ENCODE data around the gene SLC18A2. TPM values are rescaled to one million over a fixed set of nuclear protein-coding genes. Genes with fewer than 3 reads are reported as not detected.

The SLC18A2 gene
- total RNA-seq, 1 donor: 2.8 TPM

DNA sequence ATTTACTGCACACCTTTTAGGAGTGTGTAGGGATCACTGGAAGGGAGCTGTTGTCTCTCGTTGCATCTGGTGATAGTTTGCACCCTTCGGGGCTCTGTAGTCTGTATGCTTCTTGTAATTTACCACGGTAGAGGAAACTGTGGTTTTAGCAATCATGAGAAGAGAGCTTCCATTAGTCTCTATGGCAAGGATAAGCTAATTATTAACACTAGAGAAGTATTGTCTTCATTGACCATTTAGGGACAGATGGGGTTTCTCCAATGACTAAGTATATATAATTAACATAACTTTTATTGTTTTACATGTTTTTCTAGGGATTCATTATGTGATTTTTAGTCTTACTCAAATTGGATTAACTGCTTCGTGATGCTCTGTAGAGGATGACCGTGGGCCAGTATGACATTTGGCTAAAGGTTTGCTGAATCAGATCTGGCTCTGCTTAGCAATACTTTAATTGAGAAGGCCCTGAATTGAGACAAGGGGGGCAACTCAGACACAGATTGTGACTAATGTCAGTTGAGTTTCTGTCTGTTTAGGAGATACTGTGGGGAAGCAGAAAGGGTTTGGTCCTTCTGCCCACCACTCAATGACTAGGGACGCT, 8.7 kb downstream of the SLC18A2 start:
- peaks cover 5% of the 10 kb centered on the region for H3K4me1 ChIP-seq (ENCODE audit: insufficient read depth, low read length)
- H3K4me3 ChIP-seq (ENCODE audit: low read length): no peak overlapping the region
- no peaks in the 10 kb centered on the region for H3K9me3 ChIP-seq (ENCODE audit: low read depth, low read length)
- H3K27me3 ChIP-seq (ENCODE audit: insufficient read depth, low read length): peaks cover 5% of the 10 kb centered on the region

DNA sequence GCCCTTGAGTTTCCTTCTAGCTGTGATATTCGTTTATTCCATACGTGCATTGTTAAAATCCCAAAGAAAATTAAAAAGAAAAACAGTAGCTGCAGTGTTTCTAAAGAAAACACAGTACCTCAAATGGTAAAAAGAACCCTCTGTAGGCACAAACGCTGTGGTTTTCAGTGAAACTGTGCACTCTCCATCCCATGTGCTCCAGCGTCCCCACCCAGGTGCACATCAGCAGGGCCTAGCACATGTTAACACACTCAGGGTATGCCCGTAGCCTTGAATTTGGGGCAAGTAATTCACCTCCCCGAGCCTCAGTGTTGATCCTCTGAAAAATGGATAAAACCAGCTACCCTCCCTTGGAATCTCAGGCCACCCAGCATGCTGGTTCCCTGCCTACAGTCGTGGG, 9.5 kb downstream of the SLC18A2 start:
- H3K4me3 ChIP-seq (ENCODE audit: low read length): no peak overlapping the region
- peaks cover 5% of the 10 kb centered on the region for H3K27me3 ChIP-seq (ENCODE audit: insufficient read depth, low read length)
- peaks cover 5% of the 10 kb centered on the region for H3K4me1 ChIP-seq (ENCODE audit: insufficient read depth, low read length)
- no peaks in the 10 kb centered on the region for H3K9me3 ChIP-seq (ENCODE audit: low read depth, low read length)

DNA sequence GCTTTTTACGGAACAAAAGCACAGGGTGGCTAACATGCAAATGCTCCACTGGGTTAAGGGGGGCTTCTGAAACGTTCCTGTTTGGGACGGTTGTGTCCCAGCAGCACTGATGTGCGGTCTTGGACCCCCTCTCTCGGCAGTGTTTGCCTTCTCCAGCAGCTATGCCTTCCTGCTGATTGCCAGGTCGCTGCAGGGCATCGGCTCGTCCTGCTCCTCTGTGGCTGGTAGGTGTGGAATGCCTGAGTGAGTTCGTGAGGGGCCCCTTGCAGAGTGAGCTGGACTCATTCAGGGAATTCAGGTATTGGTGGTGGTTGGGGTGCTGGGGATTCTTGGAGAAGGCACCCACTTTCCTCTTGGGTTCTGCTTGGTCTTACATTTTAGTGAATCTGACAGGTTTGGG, 13.0 kb downstream of the SLC18A2 start:
- H3K4me1 ChIP-seq (ENCODE audit: insufficient read depth, low read length): peaks cover 4% of the 10 kb centered on the region
- no peaks in the 10 kb centered on the region for H3K9me3 ChIP-seq (ENCODE audit: low read depth, low read length)
- H3K4me3 ChIP-seq (ENCODE audit: low read length): no peak overlapping the region
- H3K27me3 ChIP-seq (ENCODE audit: insufficient read depth, low read length): peaks cover 3% of the 10 kb centered on the region

DNA sequence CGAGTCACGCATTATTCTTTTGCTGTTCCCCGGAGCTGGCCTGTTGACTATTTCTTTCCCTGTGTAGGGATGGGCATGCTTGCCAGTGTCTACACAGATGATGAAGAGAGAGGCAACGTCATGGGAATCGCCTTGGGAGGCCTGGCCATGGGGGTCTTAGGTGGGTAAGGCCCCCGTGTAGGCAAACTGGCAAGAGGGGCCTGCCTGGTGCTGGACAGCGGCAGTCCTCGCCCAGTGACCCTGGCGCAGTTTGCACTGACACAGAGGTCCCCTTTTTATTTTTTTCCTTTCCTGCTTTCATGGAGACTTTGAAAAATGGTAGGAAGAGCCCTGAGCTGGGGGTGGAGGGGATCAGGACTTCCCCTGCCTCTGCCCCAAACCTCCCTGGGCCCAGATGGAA, 13.4 kb downstream of the SLC18A2 start:
- H3K4me3 ChIP-seq (ENCODE audit: low read length): no peak overlapping the region
- no peaks in the 10 kb centered on the region for H3K27me3 ChIP-seq (ENCODE audit: insufficient read depth, low read length)
- H3K9me3 ChIP-seq (ENCODE audit: low read depth, low read length): no peaks in the 10 kb centered on the region
- H3K4me1 ChIP-seq (ENCODE audit: insufficient read depth, low read length): peaks cover 3% of the 10 kb centered on the region

DNA sequence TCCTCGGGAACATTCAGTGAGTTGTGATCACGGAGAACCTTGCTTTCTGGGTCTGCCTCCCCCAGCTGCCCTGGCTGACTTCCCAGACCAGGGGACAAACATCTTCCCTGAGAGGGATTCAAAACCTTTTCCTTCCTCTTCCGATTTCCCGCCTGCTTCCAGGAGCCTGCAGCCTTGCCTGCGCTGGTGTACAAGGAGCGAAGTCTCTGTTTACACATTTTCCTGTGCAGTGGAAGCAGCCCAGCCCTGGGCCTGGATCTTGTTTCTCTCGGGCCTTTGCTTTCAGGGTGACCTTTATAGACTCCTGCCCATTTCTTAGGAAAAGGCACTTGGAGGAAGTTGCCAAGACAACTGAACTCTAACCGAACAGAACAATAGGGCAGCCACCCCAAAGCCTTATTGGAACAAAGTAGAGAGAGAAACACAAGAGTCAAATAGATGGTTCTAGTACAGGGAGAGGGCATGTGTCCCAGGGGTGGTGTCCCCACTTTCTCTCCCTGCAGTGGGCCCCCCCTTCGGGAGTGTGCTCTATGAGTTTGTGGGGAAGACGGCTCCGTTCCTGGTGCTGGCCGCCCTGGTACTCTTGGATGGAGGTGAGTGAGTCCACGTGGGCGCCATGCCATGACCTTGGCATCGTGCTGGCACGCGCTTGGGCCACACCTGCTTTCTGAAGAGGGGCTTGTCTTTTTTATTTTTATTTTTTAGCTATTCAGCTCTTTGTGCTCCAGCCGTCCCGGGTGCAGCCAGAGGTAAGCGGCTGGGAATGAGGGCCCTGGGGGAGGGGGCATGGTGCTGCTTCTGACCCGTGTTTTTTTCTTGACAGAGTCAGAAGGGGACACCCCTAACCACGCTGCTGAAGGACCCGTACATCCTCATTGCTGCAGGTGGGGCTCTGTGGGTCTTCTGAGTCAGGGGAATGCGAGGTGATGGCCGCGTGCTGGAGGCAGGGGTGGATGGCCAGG, 14.1 kb downstream of the SLC18A2 start:
- Histone ChIP-seq H3K4me1 (ENCODE audit: insufficient read depth, low read length) (peaks cover 10% of the 10 kb centered on the region), H3K9me3 (ENCODE audit: low read depth, low read length) (no peaks in the 10 kb centered on the region), H3K27me3 (ENCODE audit: insufficient read depth, low read length) (no peaks in the 10 kb centered on the region), H3K4me3 (ENCODE audit: low read length) (no peak overlapping the region)

DNA sequence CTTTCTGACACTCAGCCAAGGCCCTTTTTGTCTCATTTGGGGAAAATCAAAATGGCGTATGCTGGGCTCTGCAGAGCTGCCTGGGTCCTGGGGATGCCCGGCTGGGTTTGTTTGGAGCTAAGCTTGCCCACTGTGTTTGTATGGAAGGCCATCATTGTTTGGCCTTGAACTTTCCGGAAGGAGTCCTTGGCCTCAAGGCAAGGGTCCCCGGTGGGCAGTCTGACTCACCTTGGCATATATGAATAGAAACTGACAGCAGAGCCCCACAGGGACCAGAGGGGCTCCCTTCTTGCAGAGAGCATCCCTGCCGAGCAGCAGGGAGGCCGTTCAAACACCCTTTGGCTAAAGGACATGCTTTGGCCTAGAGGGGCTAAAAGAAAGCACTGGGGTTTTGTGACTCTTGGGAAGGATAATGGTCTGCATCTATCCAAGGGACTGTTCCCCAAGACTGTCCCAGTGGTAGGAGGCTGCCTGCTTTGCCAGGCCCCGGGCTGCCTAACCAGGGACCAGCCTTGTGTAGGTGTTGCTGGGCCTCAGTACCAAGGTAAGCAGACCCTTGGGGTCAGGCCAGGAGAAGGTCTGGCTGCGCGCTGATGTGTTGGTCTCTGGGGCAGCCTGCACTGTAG, 15.0 kb downstream of the SLC18A2 start:
- no peaks in the 10 kb centered on the region for H3K9me3 ChIP-seq (ENCODE audit: low read depth, low read length)

DNA sequence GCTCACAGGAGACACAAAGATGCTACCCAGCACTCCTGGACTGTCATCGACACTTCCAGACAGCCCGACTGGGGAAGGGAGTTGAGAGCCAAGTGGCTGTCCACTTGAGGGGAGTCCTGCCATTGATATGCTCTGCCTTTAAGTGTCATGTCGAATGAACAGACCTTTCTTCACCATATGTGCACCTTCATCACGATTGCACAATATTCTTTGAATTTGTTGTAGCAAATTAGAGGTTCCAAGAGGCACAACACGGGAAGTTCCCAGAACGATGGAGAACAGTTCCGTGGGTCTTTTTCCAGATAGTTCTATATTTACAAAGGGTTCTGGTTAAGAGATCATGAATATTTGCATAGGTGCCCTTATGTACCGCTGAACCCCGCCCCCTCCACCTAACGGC, 16.0 kb downstream of the SLC18A2 start:
- Histone ChIP-seq H3K4me1 (ENCODE audit: insufficient read depth, low read length) (peaks cover 19% of the 10 kb centered on the region), H3K4me3 (ENCODE audit: low read length) (no peak overlapping the region), H3K9me3 (ENCODE audit: low read depth, low read length) (no peaks in the 10 kb centered on the region), H3K27me3 (ENCODE audit: insufficient read depth, low read length) (no peaks in the 10 kb centered on the region)

More for the DNA sequence above, 15.0 kb downstream of the SLC18A2 start:
- Histone ChIP-seq H3K4me3 (ENCODE audit: low read length) (no peak overlapping the region), H3K27me3 (ENCODE audit: insufficient read depth, low read length) (no peaks in the 10 kb centered on the region), H3K4me1 (ENCODE audit: insufficient read depth, low read length) (peaks cover 17% of the 10 kb centered on the region)

DNA sequence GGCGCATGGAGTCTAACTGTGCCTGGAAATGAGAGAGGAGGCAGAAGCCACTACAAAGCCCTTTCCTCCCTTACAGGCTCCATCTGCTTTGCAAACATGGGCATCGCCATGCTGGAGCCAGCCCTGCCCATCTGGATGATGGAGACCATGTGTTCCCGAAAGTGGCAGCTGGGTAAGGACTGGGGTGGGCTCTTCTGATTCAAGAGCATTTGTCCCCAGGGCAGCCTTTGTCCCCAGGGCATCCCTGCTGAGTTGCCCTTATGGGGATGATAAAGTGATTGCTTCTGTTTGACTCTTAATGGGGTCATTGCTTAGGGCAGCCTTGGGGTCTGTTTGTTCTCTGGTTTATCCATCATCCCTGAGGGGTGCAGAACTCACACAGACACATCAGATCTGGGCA, 16.8 kb downstream of the SLC18A2 start:
- Histone ChIP-seq H3K4me3 (ENCODE audit: low read length) (no peak overlapping the region), H3K27me3 (ENCODE audit: insufficient read depth, low read length) (no peaks in the 10 kb centered on the region), H3K9me3 (ENCODE audit: low read depth, low read length) (no peaks in the 10 kb centered on the region), H3K4me1 (ENCODE audit: insufficient read depth, low read length) (peaks cover 19% of the 10 kb centered on the region)

DNA sequence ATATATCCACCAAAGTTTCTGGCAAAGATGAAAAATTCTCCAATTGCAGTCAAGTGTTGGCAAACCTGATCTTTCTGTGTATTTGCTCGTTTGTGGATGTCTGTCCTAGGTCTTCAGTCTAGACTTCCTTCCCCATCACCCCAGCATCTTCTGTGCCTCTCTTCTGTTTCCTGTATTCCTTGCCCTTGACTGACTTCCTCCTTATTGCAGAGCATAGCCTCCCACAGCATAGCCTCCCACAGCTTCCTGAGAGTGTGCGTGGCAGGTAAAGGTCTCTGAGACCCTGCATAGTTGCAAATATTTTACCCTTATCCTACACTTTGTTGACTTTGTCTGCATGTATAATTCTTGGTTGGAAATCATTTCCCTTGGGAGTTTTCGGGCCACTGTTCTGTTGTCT, 18.4 kb downstream of the SLC18A2 start:
- no peaks in the 10 kb centered on the region for H3K9me3 ChIP-seq (ENCODE audit: low read depth, low read length)
- H3K4me3 ChIP-seq (ENCODE audit: low read length): no peak overlapping the region
- H3K4me1 ChIP-seq (ENCODE audit: insufficient read depth, low read length): peaks cover 19% of the 10 kb centered on the region

DNA sequence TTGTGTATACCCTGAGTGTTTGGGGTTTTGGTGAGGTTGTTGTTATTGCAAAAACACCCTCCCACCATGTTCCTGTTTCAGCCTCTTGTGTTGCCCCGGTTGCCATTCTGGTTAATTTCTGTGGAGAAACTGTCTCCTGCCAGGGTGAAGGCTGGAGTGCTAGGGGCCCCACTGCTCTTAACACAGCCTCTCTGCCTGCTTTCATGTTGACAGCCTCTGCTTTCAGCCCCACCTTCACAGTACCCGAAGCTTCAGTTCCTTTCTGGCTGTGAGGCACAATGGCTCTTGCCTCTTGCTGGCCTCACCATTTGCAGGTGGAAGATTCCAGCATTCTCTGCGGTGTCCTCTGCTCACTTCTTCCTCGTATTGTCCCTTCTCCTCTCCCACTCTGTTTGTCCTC, 19.2 kb downstream of the SLC18A2 start:
- no peaks in the 10 kb centered on the region for H3K9me3 ChIP-seq (ENCODE audit: low read depth, low read length)
- H3K27me3 ChIP-seq (ENCODE audit: insufficient read depth, low read length): no peaks in the 10 kb centered on the region
- H3K4me1 ChIP-seq (ENCODE audit: insufficient read depth, low read length): peaks cover 19% of the 10 kb centered on the region
- no peak overlapping the region for H3K4me3 ChIP-seq (ENCODE audit: low read length)

More for the DNA sequence above, 18.4 kb downstream of the SLC18A2 start:
- no peaks in the 10 kb centered on the region for H3K27me3 ChIP-seq (ENCODE audit: insufficient read depth, low read length)

DNA sequence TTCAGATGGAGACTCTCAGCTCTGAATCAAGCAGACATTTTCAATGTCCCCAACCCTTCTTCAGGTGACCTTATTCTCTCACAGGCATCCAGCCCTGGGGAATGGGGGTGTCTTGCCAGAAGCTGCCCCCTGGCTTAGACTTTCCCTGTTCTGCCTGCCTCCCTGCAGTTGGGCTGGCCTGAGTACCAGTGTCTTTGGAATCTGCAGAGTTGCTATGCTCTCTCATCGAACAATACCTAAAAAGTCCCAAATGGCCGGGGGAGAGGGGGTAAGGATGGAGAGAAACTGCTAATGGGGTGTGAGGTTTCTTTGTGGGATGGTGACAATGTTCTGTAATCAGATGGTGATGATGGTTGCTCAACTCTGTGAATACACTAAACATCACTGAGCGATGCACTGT, 20.6 kb downstream of the SLC18A2 start:
- H3K27me3 ChIP-seq (ENCODE audit: insufficient read depth, low read length): no peaks in the 10 kb centered on the region
- no peaks in the 10 kb centered on the region for H3K9me3 ChIP-seq (ENCODE audit: low read depth, low read length)
- H3K4me3 ChIP-seq (ENCODE audit: low read length): no peak overlapping the region
- H3K4me1 ChIP-seq (ENCODE audit: insufficient read depth, low read length): peaks cover 19% of the 10 kb centered on the region

DNA sequence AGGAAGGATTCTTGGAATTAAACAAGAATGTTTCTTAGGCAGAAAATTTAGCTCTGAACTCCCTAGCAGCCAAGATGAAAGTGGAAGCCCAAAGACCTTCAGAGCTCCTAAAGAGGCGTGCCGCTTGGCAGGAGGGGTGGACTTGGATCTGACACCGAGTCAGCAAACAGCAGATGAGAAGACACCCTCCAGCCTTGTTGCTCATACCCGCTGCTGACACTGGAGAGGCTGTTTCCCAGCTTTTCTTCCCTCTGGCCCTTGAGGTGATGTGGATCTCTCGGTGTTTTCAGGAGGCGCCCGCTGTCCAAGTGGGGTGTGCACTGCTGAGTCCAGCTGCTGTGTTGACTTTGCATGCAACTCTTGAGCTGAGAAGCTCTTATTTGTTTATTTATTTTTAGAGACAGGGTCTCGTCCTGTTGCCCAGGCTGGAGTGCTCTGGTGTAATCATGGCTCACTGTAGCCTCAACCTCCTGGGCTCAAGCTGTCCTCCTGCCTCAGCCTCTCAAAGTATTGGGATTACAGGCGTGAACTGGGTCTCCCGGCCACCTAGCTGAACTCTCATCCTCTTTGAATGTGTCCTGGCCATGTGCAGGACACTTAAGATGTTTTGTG, 21.5 kb downstream of the SLC18A2 start:
- Histone ChIP-seq H3K27me3 (ENCODE audit: insufficient read depth, low read length) (no peaks in the 10 kb centered on the region), H3K9me3 (ENCODE audit: low read depth, low read length) (no peaks in the 10 kb centered on the region), H3K4me1 (ENCODE audit: insufficient read depth, low read length) (peaks cover 19% of the 10 kb centered on the region), H3K4me3 (ENCODE audit: low read length) (no peak overlapping the region)

DNA sequence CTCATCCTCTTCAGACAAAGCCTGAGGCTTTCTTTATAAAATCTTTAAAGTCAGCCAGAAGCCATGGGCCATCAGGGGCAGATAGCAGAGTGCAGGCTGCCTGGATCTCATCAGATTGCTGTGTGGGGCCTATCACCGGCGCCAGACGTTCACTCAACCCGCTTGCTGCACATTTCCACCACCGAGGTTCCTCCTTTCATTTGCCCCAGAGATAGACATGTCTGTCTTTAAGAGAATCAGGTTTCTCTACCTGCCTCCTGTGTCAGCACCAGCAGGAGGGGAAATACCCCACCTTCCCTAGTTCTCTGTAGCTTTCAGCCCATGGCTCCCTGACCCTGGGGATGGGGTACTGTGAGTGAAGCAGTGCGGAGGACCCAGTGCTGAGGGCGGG, 22.0 kb downstream of the SLC18A2 start:
- H3K4me3 ChIP-seq (ENCODE audit: low read length): no peak overlapping the region
- H3K27me3 ChIP-seq (ENCODE audit: insufficient read depth, low read length): no peaks in the 10 kb centered on the region
- no peaks in the 10 kb centered on the region for H3K9me3 ChIP-seq (ENCODE audit: low read depth, low read length)
- H3K4me1 ChIP-seq (ENCODE audit: insufficient read depth, low read length): peaks cover 19% of the 10 kb centered on the region

DNA sequence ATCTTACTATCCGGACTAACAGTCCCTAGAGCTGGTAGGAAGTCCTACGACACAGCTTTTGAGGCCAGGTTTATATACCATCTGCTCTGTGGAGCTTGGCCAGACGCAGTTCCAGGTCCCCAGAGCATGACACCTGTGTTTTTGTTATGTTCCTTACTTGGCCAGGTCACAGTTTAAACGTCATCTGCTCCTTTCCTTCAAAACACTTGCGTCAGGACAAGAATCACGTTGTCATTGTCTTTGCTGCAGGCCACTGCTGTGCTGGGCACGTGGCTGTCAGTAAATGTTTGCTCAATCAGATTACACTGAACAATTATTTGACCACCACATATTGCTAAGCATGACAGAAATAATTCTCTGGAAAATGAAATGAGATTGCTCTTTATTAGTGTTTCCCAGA, 23.9 kb downstream of the SLC18A2 start:
- Histone ChIP-seq H3K27me3 (ENCODE audit: insufficient read depth, low read length) (no peaks in the 10 kb centered on the region), H3K4me3 (ENCODE audit: low read length) (no peak overlapping the region), H3K4me1 (ENCODE audit: insufficient read depth, low read length) (peaks cover 11% of the 10 kb centered on the region), H3K9me3 (ENCODE audit: low read depth, low read length) (no peaks in the 10 kb centered on the region)

DNA sequence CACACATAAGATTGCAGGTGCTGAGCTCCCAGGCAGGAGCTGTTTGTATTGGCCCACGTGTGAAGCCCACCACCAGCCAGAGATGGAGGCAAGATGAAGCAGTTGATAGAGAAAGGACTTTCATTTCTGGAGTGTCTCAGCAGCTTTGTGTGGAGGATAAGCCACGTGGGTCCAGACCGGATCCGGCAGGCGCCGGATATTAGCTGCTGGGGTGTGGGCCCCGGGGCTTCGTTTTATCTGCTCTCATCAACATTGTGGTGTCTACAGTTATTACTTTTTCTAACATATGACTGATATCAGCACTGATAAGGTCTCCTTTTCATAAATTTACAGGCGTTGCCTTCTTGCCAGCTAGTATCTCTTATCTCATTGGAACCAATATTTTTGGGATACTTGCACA, 25.5 kb downstream of the SLC18A2 start:
- no peak overlapping the region for H3K4me3 ChIP-seq (ENCODE audit: low read length)
- no peaks in the 10 kb centered on the region for H3K9me3 ChIP-seq (ENCODE audit: low read depth, low read length)
- no peaks in the 10 kb centered on the region for H3K27me3 ChIP-seq (ENCODE audit: insufficient read depth, low read length)
- no peaks in the 10 kb centered on the region for H3K4me1 ChIP-seq (ENCODE audit: insufficient read depth, low read length)
